Measurements from ENCODE around the gene MTA3.
A peak's percentile ranks its signal among the peaks of the same experiment; 100 is the strongest.

The MTA3 gene

DNA sequence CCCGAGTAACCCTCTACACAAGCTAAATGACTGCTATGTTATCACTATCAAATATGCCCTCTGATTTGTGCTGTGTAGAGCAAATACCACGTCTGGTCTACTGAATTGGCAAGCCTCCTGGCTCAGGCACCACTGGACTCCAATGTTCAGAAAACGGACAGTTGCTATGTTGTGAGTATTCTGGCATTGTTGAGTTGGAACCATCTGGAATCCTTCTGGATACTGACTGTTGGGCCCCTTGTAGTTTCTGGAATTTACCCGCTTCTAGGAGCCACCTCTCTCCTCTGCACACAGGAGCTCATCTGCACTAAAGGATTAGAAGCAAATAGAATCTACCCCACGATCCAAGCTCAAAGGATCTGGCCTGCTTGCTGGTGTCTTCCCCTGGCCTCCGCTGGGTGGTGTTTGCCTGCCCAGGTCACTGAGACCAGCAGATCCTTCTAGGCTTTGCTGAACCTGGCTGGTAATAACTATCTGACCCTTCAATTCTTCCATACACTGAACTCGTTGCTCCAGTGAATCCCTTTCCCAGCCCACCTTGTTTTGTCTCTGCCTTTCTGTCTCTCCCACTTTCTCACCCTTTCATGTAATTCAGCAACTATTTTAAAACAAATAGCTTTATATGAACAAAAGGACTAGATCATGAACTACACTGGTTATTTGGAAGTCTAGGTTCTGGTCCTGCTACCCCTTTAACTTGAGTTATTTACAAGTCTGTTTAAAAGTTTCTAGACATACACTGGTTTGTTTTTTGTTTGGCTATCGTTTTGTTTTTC, 226.0 kb downstream of the MTA3 start:
- no peak for DNase-seq (ENCODE audit: low spot score)
- no peak overlapping the region for H3K27ac ChIP-seq
- ChIA-PET CTCF (interaction anchor here (0.6 kb wide), 1 partner anchor 97 kb away, joined by 3 read pairs; no protein-coding TSS in a partner anchor), POLR2A (ENCODE audit: low non-redundant PET) (no interaction called here)
- TF ChIP-seq, protein P1, sequence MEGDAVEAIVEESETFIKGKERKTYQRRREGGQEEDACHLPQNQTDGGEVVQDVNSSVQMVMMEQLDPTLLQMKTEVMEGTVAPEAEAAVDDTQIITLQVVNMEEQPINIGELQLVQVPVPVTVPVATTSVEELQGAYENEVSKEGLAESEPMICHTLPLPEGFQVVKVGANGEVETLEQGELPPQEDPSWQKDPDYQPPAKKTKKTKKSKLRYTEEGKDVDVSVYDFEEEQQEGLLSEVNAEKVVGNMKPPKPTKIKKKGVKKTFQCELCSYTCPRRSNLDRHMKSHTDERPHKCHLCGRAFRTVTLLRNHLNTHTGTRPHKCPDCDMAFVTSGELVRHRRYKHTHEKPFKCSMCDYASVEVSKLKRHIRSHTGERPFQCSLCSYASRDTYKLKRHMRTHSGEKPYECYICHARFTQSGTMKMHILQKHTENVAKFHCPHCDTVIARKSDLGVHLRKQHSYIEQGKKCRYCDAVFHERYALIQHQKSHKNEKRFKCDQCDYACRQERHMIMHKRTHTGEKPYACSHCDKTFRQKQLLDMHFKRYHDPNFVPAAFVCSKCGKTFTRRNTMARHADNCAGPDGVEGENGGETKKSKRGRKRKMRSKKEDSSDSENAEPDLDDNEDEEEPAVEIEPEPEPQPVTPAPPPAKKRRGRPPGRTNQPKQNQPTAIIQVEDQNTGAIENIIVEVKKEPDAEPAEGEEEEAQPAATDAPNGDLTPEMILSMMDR (conservative IDR thresholded peaks at IDR 0.05; ENCODE audit: low read depth) = no peak

DNA sequence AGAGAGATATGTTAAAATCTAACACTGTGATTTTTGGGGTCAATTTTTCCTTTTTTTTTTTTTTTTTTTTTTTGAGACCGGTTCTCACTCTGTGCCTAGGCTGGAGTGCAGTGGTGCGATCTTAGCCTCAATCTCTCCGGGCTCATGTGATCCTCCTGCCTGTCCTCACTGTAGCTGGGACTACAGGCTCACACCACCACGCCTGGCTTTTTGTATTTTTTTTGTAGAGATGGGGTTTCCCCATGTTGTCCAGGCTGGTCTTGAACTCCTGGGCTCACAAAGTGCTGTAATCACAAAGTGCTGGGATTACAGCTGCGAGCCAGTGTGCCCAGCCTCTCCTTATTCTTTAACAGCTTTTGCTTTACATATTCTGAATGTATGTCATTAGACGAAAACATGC, 226.8 kb downstream of the MTA3 start:
- DNase-seq (ENCODE audit: low spot score) = no peak
- ChIA-PET CTCF (no interaction called here), POLR2A (ENCODE audit: low non-redundant PET) (no interaction called here)
- TF ChIP-seq, protein P1 (conservative IDR thresholded peaks at IDR 0.05; ENCODE audit: low read depth) = no peak
- no peak overlapping the region for H3K27ac ChIP-seq

DNA sequence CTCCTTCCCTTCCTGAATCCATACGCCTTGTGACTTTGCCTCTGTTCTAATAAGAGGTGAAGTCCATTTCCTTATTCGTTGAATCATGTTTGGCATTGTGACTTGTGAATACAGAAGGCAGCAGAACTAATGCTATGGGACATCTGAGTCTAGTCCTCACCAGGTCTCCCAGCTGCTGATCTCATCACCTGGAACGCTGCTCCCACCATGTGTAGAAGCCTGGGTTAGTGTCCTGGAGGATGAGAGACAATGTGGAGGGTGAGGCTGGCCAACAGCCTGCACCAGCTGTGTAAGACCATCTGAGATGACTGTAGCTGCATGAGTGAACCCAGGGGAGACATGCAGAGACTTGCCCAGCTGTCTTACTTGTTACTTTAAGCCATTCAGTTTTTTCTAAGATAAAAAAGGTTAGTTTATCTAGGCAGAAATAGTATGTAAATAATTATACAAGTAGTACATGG, 227.4 kb downstream of the MTA3 start:
- CTCF ChIA-PET = no interaction called here
- DNase-seq (ENCODE audit: low spot score) = peak; percentile 50
- TF ChIP-seq, protein P1 (conservative IDR thresholded peaks at IDR 0.05; ENCODE audit: low read depth) = no peak
- POLR2A ChIA-PET (ENCODE audit: low non-redundant PET) = interaction anchor here (1.2 kb wide), 1 partner anchor 15 kb away, joined by 3 read pairs; no protein-coding TSS in a partner anchor
- H3K27ac ChIP-seq = peak overlapping the region; percentile 46; the same call in 1 of the 2 replicates

DNA sequence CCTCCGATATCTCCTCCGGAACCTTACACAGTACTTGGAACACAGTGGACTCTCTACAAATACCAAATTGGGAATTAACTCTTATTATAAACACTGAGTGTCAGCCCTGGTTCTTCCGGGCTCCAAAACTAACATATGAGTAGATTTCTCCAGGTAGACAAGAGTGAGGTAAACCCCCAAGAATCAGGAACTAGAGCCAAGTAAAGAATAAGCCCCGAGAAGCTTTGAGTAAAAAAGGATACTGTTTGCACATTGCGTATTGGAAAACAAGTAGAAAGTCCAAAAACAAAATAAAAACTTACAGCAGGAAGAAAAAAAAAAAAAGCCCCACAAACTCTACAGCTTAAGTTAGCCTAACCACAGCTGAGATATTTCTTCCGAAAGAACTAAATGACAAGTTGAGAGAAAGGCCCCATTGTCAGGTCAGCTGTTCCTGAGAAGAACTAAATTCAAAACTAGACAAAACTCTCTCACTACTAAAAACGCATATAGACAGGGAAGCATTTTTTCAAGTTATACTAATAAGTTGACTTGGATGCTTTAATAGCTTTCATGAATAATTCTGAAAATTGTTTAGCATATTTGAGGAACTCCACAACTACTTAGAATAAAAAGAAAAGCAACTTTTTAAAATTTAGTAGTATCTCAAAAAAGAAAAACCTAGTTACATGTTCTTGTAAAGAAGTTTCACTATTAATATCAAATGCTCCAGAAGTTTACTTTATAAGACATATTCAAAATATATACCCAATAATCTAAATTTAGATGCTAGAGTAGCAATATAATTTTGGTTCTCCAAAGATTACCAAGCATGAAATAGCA, 228.2 kb downstream of the MTA3 start:
- POLR2A ChIA-PET (ENCODE audit: low non-redundant PET) = interaction anchor here (1.2 kb wide), 1 partner anchor 14 kb away, joined by 3 read pairs; no protein-coding TSS in a partner anchor
- no peak for DNase-seq (ENCODE audit: low spot score)
- TF ChIP-seq, protein P1 (conservative IDR thresholded peaks at IDR 0.05; ENCODE audit: low read depth) = no peak
- no peak overlapping the region for H3K27ac ChIP-seq
- CTCF ChIA-PET = no interaction called here

DNA sequence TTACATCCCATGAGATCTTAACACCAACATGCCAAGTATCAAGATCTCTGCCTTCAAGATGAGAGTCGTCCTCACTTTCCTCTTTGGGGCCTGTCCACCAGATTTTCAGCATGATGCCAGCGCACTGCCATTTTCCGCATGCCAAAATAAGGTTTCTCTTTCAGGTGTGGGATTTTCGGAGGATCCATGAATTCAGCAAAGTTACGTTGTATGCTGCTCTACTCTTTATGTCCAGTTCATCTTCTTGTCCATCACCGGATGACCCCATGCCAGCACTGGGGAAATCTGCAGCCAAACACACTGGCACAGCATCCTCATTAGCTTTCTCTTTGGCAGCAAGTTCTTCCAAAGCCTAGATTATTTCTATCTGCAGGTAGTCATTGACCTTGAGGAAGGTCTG, 228.8 kb downstream of the MTA3 start:
- H3K27ac ChIP-seq = no peak overlapping the region
- ChIA-PET POLR2A (ENCODE audit: low non-redundant PET) (no interaction called here), CTCF (no interaction called here)
- TF ChIP-seq, protein P1 (conservative IDR thresholded peaks at IDR 0.05; ENCODE audit: low read depth) = no peak
- DNase-seq (ENCODE audit: low spot score) = no peak

DNA sequence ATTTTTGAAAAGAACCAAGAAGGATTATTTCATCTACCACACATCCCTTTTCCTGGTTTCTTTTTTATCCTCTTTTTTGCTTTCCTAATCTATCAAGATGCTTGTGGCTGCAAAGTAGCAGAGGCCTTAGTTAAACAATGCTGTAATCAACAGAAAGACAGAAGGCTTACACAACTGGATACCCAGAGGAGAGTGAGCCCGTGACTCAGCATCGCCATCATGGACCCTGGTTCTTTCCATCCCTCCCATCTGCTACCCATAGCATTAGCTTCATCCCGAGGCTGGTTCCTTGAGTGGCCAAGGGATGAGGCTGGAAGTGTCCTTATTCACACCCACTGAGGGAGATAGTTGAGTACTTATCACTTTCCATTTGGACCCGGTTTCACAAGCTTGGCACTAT, 231.4 kb downstream of the MTA3 start:
- no peak overlapping the region for H3K27ac ChIP-seq
- TF ChIP-seq, protein P1 (conservative IDR thresholded peaks at IDR 0.05; ENCODE audit: low read depth) = no peak
- ChIA-PET POLR2A (ENCODE audit: low non-redundant PET) (no interaction called here), CTCF (no interaction called here)
- DNase-seq (ENCODE audit: low spot score) = no peak
